GM19455 (cell line): Measurements from ENCODE around the gene CPPED1.

Experiments
- ATAC-seq: cut with Tn5 transposase; IDR thresholded peaks from one replicate; pipeline ENCODE4 v1.9.1; 2021; ENCODE audit not compliant: unreplicated experiment

CPPED1 gene

GRCh38 chr16:12688951-12689850 is 114.5 kb downstream of the CPPED1 start:
- ATAC-seq: no peak

GRCh38 chr16:12685806-12686205 is 117.9 kb downstream of the CPPED1 start:
- no peak for ATAC-seq

- ATAC-seq: no peak
These were observed 121.1 kb downstream of the CPPED1 start for GRCh38 chr16:12682432-12683165.

GRCh38 chr16:12681653-12682052 is 122.0 kb downstream of the CPPED1 start:
- ATAC-seq: no peak

- no peak for ATAC-seq
These were observed 123.2 kb downstream of the CPPED1 start for GRCh38 chr16:12680531-12680930.

GRCh38 chr16:12679660-12680272 is 123.9 kb downstream of the CPPED1 start:
- no peak for ATAC-seq

- no peak for ATAC-seq
These were observed 124.7 kb downstream of the CPPED1 start for GRCh38 chr16:12678983-12679382.

- no peak for ATAC-seq
These were observed 126.2 kb downstream of the CPPED1 start for GRCh38 chr16:12677502-12677901.

- no peak for ATAC-seq
These were observed 127.8 kb downstream of the CPPED1 start for GRCh38 chr16:12675852-12676251.

- no peak for ATAC-seq
These were observed 128.6 kb downstream of the CPPED1 start for GRCh38 chr16:12675046-12675445.

GRCh38 chr16:12674524-12674923 is 129.2 kb downstream of the CPPED1 start:
- no peak for ATAC-seq

- no peak for ATAC-seq
These were observed 129.6 kb downstream of the CPPED1 start for GRCh38 chr16:12674071-12674470.

- ATAC-seq: no peak
These were observed 130.2 kb downstream of the CPPED1 start for GRCh38 chr16:12673466-12673865.

GRCh38 chr16:12672986-12673385 is 130.7 kb downstream of the CPPED1 start:
- ATAC-seq: no peak

GRCh38 chr16:12669908-12670307 is 133.8 kb downstream of the CPPED1 start:
- ATAC-seq: no peak

GRCh38 chr16:12667909-12668308 is 135.8 kb downstream of the CPPED1 start:
- no peak for ATAC-seq

- no peak for ATAC-seq
These were observed 139.4 kb downstream of the CPPED1 start for GRCh38 chr16:12664164-12664733.

GRCh38 chr16:12661656-12662172 is 142.0 kb downstream of the CPPED1 start:
- ATAC-seq: no peak

GRCh38 chr16:12659871-12660270 is 143.8 kb downstream of the CPPED1 start:
- no peak for ATAC-seq

GRCh38 chr16:12658506-12658905 is 145.2 kb downstream of the CPPED1 start:
- ATAC-seq: no peak

- no peak for ATAC-seq
These were observed 148.2 kb downstream of the CPPED1 start for GRCh38 chr16:12655537-12655936.
